Activated gamma-delta T cell treated with Interleukin-2 at 50 U/mL for 16 hours (primary cell): ENCODE measurements around the gene DUSP7.

ENCODE experiments used
- DNase-seq: peaks from one replicate; pipeline ENCODE4 v3.0.0-alpha.2; 2020

Gene DUSP7

GRCh38 chr3:52056521-52056967, at the start of gene DUSP7:
Gene DUSP7 (minus strand): TSS chr3:52056571. CDS start chr3:52056366, 205 bp downstream.
- peak; percentile 56 for DNase-seq

- no peak for DNase-seq
Measured at GRCh38 chr3:52104684-52105640, 48.6 kb upstream of the DUSP7 start.

- DNase-seq: no peak
Measured at GRCh38 chr3:52102934-52103333, 46.6 kb upstream of the DUSP7 start.

GRCh38 chr3:52099001-52099401, 42.6 kb upstream of the DUSP7 start:
- DNase-seq: no peak

GRCh38 chr3:52097851-52098507, 41.6 kb upstream of the DUSP7 start:
- no peak for DNase-seq

GRCh38 chr3:52095990-52096775, 39.8 kb upstream of the DUSP7 start:
- DNase-seq: no peak

- DNase-seq: no peak
Measured at GRCh38 chr3:52094571-52095485, 38.5 kb upstream of the DUSP7 start.

GRCh38 chr3:52093756-52094545, 37.6 kb upstream of the DUSP7 start:
- no peak for DNase-seq

- DNase-seq: no peak
Measured at GRCh38 chr3:52092891-52093290, 36.5 kb upstream of the DUSP7 start.

GRCh38 chr3:52092271-52092660, 35.9 kb upstream of the DUSP7 start:
- DNase-seq: no peak

- no peak for DNase-seq
Measured at GRCh38 chr3:52091586-52092270, 35.4 kb upstream of the DUSP7 start.

GRCh38 chr3:52090933-52091468, 34.6 kb upstream of the DUSP7 start:
- DNase-seq: no peak

GRCh38 chr3:52090131-52090932, 34.0 kb upstream of the DUSP7 start:
- no peak for DNase-seq

GRCh38 chr3:52089691-52090090, 33.3 kb upstream of the DUSP7 start:
- no peak for DNase-seq

- DNase-seq: no peak
Measured at GRCh38 chr3:52088445-52089367, 32.3 kb upstream of the DUSP7 start.

GRCh38 chr3:52087731-52088130, 31.4 kb upstream of the DUSP7 start:
- DNase-seq: no peak

GRCh38 chr3:52086976-52087663, 30.7 kb upstream of the DUSP7 start:
- DNase-seq: no peak

GRCh38 chr3:52086461-52086860, 30.1 kb upstream of the DUSP7 start:
- DNase-seq: no peak
